ENCODE results near the gene B4GAT1.

The B4GAT1 gene

DNA sequence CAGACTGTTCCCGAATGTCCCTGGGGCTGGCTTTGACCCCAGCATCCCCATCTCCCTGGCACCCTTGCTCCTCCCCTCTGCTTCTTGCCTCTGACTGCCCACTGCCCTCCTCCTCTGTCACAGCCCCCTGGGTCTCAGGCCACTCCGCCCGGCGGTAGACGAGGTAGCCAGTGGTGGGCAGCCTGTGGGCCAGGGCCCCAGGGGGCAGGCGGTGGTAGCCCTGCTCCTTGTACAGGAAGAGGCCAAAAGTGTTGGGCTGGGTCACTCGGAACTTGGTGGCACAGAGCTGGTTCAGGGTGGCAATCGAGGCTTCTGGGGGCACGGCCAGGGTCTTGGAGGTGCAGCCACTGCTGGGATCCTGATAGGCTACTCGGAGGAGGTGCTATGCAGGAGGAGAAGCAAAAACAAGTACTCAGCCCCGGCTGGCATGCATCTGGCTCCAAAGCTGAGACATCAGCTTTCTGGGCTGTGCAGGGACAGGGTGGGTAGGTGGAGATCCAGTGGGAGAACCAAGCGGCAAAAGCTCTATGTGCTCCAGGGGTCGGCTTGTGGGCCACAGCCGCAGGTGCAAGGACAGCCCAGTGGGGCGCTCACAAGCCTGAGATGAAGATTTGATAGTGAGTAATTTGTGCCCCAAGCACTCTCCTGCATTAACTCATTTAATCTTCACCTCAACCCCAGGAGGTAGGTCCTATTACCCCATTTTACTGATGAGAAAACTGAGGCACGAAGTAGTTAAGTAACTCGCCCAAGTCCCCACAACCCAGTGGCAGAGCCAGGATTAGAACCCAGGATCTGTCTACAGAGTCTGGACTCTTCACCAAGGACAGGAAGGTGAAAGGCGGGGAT is 14.8 kb downstream of the B4GAT1 start:
- no peak for FAIRE-seq
- no peak for TF ChIP-seq PAX5 (IDR thresholded peaks at IDR 0.05; ENCODE audit: insufficient read depth, low read length, severe bottlenecking)
- no peak for TF ChIP-seq POU2F2 (IDR thresholded peaks at IDR 0.05; ENCODE audit: low read depth, low read length)
- no peak for TF ChIP-seq POLR2A (IDR thresholded peaks at IDR 0.05; ENCODE audit: low read depth, low read length)
- no peak for TF ChIP-seq POLR2AphosphoS5 (IDR thresholded peaks at IDR 0.05; ENCODE audit: low read depth, low read length)
- no peak for TF ChIP-seq TAF1 (IDR thresholded peaks at IDR 0.05; ENCODE audit: low read depth, low read length)
- no peak for TF ChIP-seq SPI1 (IDR thresholded peaks at IDR 0.05; ENCODE audit: low read depth, low read length)
- DNase-seq (ENCODE audit: insufficient read length, low spot score): no peak

DNA sequence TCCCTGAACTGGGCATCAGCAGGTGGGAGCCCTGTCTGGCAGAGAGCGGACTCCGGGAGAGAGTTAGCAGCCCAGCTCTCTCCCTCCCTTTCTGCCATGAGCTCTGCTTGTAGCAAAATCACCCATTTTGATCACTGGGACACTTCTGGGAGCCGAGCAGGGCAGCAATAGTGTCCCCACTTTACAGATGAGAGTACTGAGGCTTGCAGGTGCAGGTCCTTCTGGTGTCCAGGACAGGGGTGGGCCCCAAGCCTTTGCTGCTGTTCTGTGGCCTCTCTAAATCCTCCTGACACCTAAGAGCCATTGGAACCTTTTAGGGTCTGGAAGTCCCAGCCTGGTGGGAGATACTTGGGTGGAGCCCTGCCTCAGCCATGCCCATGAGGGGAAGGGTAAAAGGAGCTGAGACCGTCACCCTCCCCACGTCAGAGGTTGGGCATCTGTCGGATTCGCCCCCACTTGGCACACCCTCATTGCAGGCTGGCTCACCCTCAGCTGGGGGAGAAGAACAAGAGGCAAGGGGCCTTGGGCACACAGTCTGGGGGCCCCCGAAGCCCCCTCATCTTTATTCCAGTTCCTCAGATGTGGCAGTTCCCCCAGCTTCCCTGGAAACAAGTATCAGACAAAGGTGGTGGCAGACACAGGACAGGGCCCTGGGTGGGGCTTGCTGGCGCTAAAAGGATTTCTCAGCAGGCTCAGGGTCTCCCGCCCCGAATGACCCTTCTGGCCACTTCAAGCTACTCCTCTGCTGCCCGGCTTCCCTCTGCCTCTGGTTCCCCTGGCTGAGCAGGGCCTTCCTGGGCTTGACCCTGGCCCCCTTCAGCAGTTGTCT is 15.7 kb downstream of the B4GAT1 start:
- DNase-seq (ENCODE audit: insufficient read length, low spot score): no peak
- TF ChIP-seq POLR2A (IDR thresholded peaks at IDR 0.05; ENCODE audit: low read depth, low read length): no peak
- TF ChIP-seq SPI1 (IDR thresholded peaks at IDR 0.05; ENCODE audit: low read depth, low read length): no peak
- no peak for TF ChIP-seq POLR2AphosphoS5 (IDR thresholded peaks at IDR 0.05; ENCODE audit: low read depth, low read length)
- TF ChIP-seq POU2F2 (IDR thresholded peaks at IDR 0.05; ENCODE audit: low read depth, low read length): no peak
- FAIRE-seq: no peak

DNA sequence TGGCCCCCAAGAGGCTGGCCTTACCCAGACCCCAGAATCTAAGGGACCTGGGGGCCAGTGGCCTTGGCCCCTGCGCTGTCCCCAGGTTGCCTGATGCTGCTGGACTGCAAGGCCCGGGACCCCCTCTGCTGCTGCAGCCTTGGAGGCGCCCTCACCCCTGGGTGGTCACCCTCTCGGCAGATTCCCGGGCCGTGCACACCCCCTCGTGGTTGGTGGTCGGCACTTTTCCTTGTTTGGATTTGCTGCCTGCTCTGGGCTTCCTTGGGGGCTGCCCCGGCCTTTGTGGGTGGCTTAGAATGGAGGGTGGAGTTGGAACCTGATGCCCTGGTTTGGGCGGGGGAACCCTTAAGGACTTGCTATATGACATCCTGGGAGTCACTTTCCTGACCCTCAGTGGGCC is 16.5 kb downstream of the B4GAT1 start:
- FAIRE-seq: no peak
- DNase-seq (ENCODE audit: insufficient read length, low spot score): no peak
- TF ChIP-seq POU2F2 (IDR thresholded peaks at IDR 0.05; ENCODE audit: low read depth, low read length) (no peak), POLR2A (IDR thresholded peaks at IDR 0.05; ENCODE audit: low read depth, low read length) (no peak), POLR2AphosphoS5 (IDR thresholded peaks at IDR 0.05; ENCODE audit: low read depth, low read length) (no peak), SPI1 (IDR thresholded peaks at IDR 0.05; ENCODE audit: low read depth, low read length) (no peak), TAF1 (IDR thresholded peaks at IDR 0.05; ENCODE audit: low read depth, low read length) (no peak), PAX5 (IDR thresholded peaks at IDR 0.05; ENCODE audit: insufficient read depth, low read length, severe bottlenecking) (no peak)

DNA sequence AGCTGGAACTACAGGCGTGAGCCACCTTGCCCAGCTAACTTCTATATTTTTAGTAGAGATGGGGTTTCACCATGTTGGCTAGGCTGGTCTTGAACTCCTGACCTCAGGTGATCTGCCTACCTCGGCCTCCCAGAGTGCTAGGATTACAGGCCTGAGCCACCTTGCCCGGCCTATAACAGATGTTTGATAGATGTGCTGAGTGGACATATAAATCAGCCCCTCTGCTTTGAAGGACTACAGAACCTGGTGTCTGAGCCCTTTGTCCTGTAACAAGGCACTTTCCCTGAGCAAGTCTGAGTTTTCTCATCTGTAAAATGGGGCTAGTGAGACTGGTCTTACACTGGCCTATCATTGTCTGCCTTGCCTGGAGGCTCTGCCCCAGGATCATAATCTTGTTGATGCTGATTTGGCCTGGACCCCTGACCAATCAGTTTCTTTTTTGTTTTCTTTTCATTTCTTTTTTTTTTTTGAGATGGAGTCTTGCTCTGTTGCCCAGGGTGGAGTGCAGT is 18.2 kb downstream of the B4GAT1 start:
- no peak for TF ChIP-seq TAF1 (IDR thresholded peaks at IDR 0.05; ENCODE audit: low read depth, low read length)
- TF ChIP-seq POU2F2 (IDR thresholded peaks at IDR 0.05; ENCODE audit: low read depth, low read length): no peak
- TF ChIP-seq PAX5 (IDR thresholded peaks at IDR 0.05; ENCODE audit: insufficient read depth, low read length, severe bottlenecking): no peak
- TF ChIP-seq POLR2A (IDR thresholded peaks at IDR 0.05; ENCODE audit: low read depth, low read length): no peak
- no peak for TF ChIP-seq POLR2AphosphoS5 (IDR thresholded peaks at IDR 0.05; ENCODE audit: low read depth, low read length)
- TF ChIP-seq SPI1 (IDR thresholded peaks at IDR 0.05; ENCODE audit: low read depth, low read length): no peak
- FAIRE-seq (no peak), DNase-seq (ENCODE audit: insufficient read length, low spot score) (no peak)

DNA sequence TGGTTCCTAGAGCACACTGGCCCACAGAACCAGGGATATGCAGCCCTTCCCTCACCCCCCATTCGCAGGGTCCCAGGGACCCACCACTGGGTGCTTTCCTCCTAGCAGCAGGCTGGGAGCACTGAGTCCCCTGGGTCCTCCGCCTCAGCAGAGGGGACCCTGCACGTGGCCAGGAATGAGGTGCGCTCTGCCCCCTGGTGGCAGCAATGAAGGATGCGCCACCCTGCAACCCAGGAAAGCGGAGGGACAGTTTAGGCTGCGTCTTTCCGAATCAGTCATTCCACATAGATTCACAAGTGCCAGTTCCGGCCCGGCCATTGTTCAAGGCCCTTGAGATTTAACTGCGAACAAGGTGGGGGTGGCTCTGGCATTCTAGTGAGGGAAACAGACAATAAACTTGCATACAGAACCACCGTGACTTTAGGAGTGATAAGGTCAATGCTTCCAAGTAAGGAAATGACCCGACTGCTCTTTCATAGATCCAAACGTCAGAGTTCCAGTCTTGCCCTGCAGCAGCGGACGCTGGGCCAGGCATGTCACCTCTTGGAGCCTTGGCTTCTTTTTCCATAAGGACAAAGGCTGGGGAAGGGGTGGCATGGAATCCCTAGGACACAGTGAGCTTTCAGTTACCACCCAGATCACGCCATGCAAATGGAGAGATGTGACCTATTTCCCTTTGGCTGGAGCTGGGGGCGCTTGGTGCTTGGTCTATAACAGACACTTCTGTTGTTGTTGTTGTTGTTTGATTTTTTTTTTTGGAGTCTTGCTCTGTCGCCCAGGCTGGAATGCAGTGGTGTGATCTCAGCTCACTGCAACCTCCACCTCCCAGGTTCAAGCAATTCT is 18.9 kb downstream of the B4GAT1 start:
- FAIRE-seq (peak; percentile 98), DNase-seq (ENCODE audit: insufficient read length, low spot score) (peak; percentile 91)
- TF ChIP-seq TAF1 (IDR thresholded peaks at IDR 0.05; ENCODE audit: low read depth, low read length): no peak
- TF ChIP-seq POU2F2 (IDR thresholded peaks at IDR 0.05; ENCODE audit: low read depth, low read length): peak; percentile 16; the same call in 1 of the 2 replicates
- TF ChIP-seq POLR2A (IDR thresholded peaks at IDR 0.05; ENCODE audit: low read depth, low read length): no peak
- no peak for TF ChIP-seq PAX5 (IDR thresholded peaks at IDR 0.05; ENCODE audit: insufficient read depth, low read length, severe bottlenecking)
- no peak for TF ChIP-seq SPI1 (IDR thresholded peaks at IDR 0.05; ENCODE audit: low read depth, low read length)
- TF ChIP-seq POLR2AphosphoS5 (IDR thresholded peaks at IDR 0.05; ENCODE audit: low read depth, low read length): no peak

DNA sequence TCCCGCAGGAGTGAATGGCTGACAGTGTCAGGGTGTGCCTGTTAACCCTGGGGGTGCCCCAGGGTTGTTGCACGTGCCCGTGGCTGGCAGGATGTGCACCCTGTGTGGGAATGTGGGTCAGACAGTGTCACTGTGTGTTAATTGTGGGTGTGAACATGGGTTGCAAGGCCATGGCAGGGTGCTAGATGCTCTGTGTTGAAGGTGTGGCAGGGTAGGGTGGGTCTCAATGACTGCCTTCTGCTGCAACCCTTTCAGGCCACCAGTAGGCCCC is 19.5 kb downstream of the B4GAT1 start:
- no peak for TF ChIP-seq SPI1 (IDR thresholded peaks at IDR 0.05; ENCODE audit: low read depth, low read length)
- no peak for TF ChIP-seq POLR2A (IDR thresholded peaks at IDR 0.05; ENCODE audit: low read depth, low read length)
- TF ChIP-seq TAF1 (IDR thresholded peaks at IDR 0.05; ENCODE audit: low read depth, low read length): no peak
- no peak for TF ChIP-seq POU2F2 (IDR thresholded peaks at IDR 0.05; ENCODE audit: low read depth, low read length)
- no peak for TF ChIP-seq POLR2AphosphoS5 (IDR thresholded peaks at IDR 0.05; ENCODE audit: low read depth, low read length)
- TF ChIP-seq PAX5 (IDR thresholded peaks at IDR 0.05; ENCODE audit: insufficient read depth, low read length, severe bottlenecking): no peak
- no peak for DNase-seq (ENCODE audit: insufficient read length, low spot score)
- no peak for FAIRE-seq

DNA sequence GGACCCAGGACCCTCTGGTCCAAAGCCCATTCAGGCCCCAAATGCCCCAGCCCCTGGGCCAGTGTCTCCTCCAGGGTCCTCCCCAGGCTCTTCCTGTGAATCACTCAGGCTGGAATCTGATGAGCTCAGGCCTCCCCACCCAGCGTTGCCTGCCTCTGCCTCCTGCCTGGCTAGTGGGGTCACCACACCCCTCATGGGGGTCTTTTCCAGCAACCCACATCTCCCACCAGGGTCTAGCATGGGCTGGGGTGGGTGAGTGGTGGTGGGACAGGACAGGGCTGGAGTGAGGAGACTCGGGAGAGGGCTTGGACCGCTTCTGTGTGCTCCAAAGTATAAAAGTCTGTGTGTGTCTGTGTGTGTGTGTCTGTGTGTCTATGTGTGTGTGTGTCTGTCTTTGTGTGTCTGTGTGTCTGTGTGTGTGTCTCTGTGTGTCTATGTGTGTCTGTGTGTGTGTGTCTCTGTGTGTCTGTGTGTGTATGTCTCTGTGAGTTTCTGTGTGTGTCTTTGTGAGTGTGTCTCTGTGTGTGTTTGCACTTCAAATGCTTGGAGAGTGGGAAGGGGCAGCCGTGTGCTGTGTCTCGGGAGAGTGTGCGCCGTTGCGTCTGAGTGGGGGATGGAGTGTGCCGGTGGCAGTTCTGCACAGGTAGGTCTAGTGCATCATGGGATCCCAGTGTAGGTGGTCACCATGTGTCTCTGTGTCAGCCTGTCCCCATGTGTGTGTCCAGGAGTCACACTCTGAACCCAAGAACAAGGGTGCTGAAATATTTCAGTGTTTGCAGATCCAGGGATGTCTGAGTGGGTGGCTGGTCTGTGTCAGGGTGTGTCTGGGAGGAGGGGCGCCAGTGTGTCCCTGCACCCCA is 20.0 kb downstream of the B4GAT1 start:
- FAIRE-seq (no peak), DNase-seq (ENCODE audit: insufficient read length, low spot score) (no peak)
- TF ChIP-seq POLR2AphosphoS5 (IDR thresholded peaks at IDR 0.05; ENCODE audit: low read depth, low read length) (no peak), TAF1 (IDR thresholded peaks at IDR 0.05; ENCODE audit: low read depth, low read length) (no peak), PAX5 (IDR thresholded peaks at IDR 0.05; ENCODE audit: insufficient read depth, low read length, severe bottlenecking) (no peak), POLR2A (IDR thresholded peaks at IDR 0.05; ENCODE audit: low read depth, low read length) (no peak), POU2F2 (IDR thresholded peaks at IDR 0.05; ENCODE audit: low read depth, low read length) (no peak), SPI1 (IDR thresholded peaks at IDR 0.05; ENCODE audit: low read depth, low read length) (no peak)
